SK-N-SH (cell line): Measurements from ENCODE around the gene PPP2R1B. TPM values are rescaled to one million over a fixed set of nuclear protein-coding genes. Genes with fewer than 3 reads are reported as not detected.
A peak's percentile ranks its signal among the peaks of the same experiment; 100 is the strongest.

ENCODE experiments used
- CTCF ChIA-PET: fragments of 300-600, 350-600 bp; formaldehyde crosslinking; extraction: SDS; loops from one replicate; lab custom pipeline; 2021; lab: Yijun Ruan, JAX
- POLR2A ChIA-PET: fragments of 350-600 bp; sonication (Branson Sonifier 250); formaldehyde crosslinking; extraction: SDS; loops from one replicate; lab custom pipeline; 2020; ENCODE audit warnings: antibody characterized with exemption, inconsistent platforms; lab: Yijun Ruan, JAX
- DNase-seq: peaks from one replicate; pipeline ENCODE4 v3.0.0; 2012
- H2AFZ ChIP-seq: fragments of 200-600 bp; sonication (generic); 2 replicates; pipeline ENCODE4 v1.8.1; 2016; ENCODE audit warnings: antibody characterized with exemption, mild to moderate bottlenecking, low read depth
- H3F3A ChIP-seq: fragments of 200-600 bp; sonication (generic); replicated peaks from 2 replicates; pipeline ENCODE3; 2016; ENCODE audit warnings: antibody characterized with exemption, mild to moderate bottlenecking; ENCODE audit not compliant: insufficient read depth
- H3K27ac ChIP-seq, 2 experiments: fragments of 200-500 bp in 1 of 2; fragments of 200-600 bp in 1 of 2; sonication (Bioruptor generic) in 1 of 2; sonication (generic), shearing (Covaris generic) in 1 of 2; 2 replicates each; pipeline versions ENCODE4 v1.5.1 to v1.6.1; 2014 to 2016; ENCODE audit warnings: low read depth in 2 of 2, inconsistent platforms in 1 of 2, low read length in 1 of 2, mild to moderate bottlenecking in 1 of 2, mixed read lengths in 1 of 2
- H3K27me3 ChIP-seq: fragments of 200-600 bp; sonication (generic), shearing (Covaris generic); 2 replicates; pipeline ENCODE4 v1.6.1; 2016; ENCODE audit warnings: mixed run types; ENCODE audit not compliant: insufficient read depth
- H3K36me3 ChIP-seq, 2 experiments: fragments of 200-500 bp in 1 of 2; fragments of 200-600 bp in 1 of 2; sonication (Bioruptor generic) in 1 of 2; sonication (generic) in 1 of 2; replicated peaks in 1 of 2; 2 replicates each; pipeline versions ENCODE3 to v1.5.1; 2014 to 2016; ENCODE audit warnings: low read length in 1 of 2, mild to moderate bottlenecking in 1 of 2; ENCODE audit not compliant: insufficient read depth in 2 of 2, control insufficient read depth in 1 of 2
- H3K4me1 ChIP-seq, 2 experiments: fragments of 200-500 bp in 1 of 2; fragments of 200-600 bp in 1 of 2; sonication (Bioruptor generic) in 1 of 2; sonication (generic), shearing (Covaris generic) in 1 of 2; 2 replicates each; pipeline versions ENCODE4 v1.5.1 to v1.6.1; 2014 to 2016; ENCODE audit warnings: low read depth in 1 of 2, low read length in 1 of 2, mixed run types in 1 of 2; ENCODE audit not compliant: insufficient read depth in 2 of 2, control insufficient read depth in 1 of 2
- H3K4me2 ChIP-seq: fragments of 200-600 bp; sonication (generic), shearing (Covaris generic); 2 replicates; pipeline ENCODE4 v1.6.1; 2017; ENCODE audit warnings: mixed run types
- H3K4me3 ChIP-seq, 2 experiments: fragments of 200-500 bp in 1 of 2; fragments of 200-600 bp in 1 of 2; sonication (Bioruptor generic) in 1 of 2; sonication (generic), shearing (Covaris generic) in 1 of 2; 2 replicates each; pipeline versions ENCODE4 v1.5.1 to v1.8.1; 2014 to 2016; ENCODE audit warnings: low read depth in 2 of 2, inconsistent platforms in 1 of 2, low read length in 1 of 2, mild to moderate bottlenecking in 1 of 2, mixed read lengths in 1 of 2, moderate library complexity in 1 of 2
- H3K79me2 ChIP-seq: fragments of 200-600 bp; sonication (generic); 2 replicates; pipeline ENCODE4 v1.8.1; 2017; ENCODE audit warnings: mild to moderate bottlenecking; ENCODE audit not compliant: insufficient read depth
- H3K9ac ChIP-seq: fragments of 200-600 bp; sonication (generic); 2 replicates; pipeline ENCODE4 v1.6.1; 2017; ENCODE audit warnings: mixed run types
- H3K9me2 ChIP-seq: fragments of 200-600 bp; sonication (generic); 2 replicates; pipeline ENCODE4 v1.6.1; 2017; ENCODE audit warnings: mixed run types
- H3K9me3 ChIP-seq: fragments of 200-600 bp; sonication (generic); 2 replicates; pipeline ENCODE4 v1.6.1; 2017; ENCODE audit warnings: mixed run types, mild to moderate bottlenecking, moderate library complexity
- H4K20me1 ChIP-seq: fragments of 200-600 bp; sonication (generic); 2 replicates; pipeline ENCODE4 v1.6.1; 2017; ENCODE audit warnings: mild to moderate bottlenecking, mixed run types; ENCODE audit not compliant: insufficient read depth
- CTCF ChIP-seq: fragments of 200-600 bp; sonication (generic); IDR thresholded peaks from 2 replicates; pipeline ENCODE4 v1.6.1; 2017; ENCODE audit warnings: antibody characterized with exemption, mild to moderate bottlenecking, moderate library complexity
- ELF1 ChIP-seq: IDR thresholded peaks from 2 replicates; pipeline ENCODE4 v1.4.0; 2012
- EP300 ChIP-seq, 2 experiments: IDR thresholded peaks; 2 replicates each; pipeline versions ENCODE4 v1.4.0 to v1.6.1; 2012; ENCODE audit warnings: borderline replicate concordance in 1 of 2, low read depth in 1 of 2, low read length in 1 of 2
- EZH2phosphoT487 ChIP-seq: fragments of 200-600 bp; sonication (generic); IDR thresholded peaks from 2 replicates; pipeline ENCODE4 v1.6.1; 2017; ENCODE audit warnings: low read depth, mixed run types, mild to moderate bottlenecking, antibody characterized with exemption, moderate library complexity, borderline replicate concordance
- FOSL2 ChIP-seq: IDR thresholded peaks from 2 replicates; pipeline ENCODE4 v1.4.0; 2012; ENCODE audit warnings: low read depth, mild to moderate bottlenecking, moderate library complexity, borderline replicate concordance
- IRF3 ChIP-seq: fragments of 150-350 bp; IDR thresholded peaks from 2 replicates; pipeline ENCODE4 v1.6.1; 2016; ENCODE audit warnings: mild to moderate bottlenecking, low read depth, low read length
- MAX ChIP-seq: IDR thresholded peaks from 2 replicates; pipeline ENCODE4 v1.4.0; 2012; ENCODE audit warnings: low read depth
- MEF2A ChIP-seq: IDR thresholded peaks from 2 replicates; pipeline ENCODE4 v1.4.0; 2012; ENCODE audit warnings: low read depth, borderline replicate concordance
- MXI1 ChIP-seq: IDR thresholded peaks from 2 replicates; pipeline ENCODE4 v1.6.1; 2012; ENCODE audit warnings: mild to moderate bottlenecking, low read depth, low read length, improper control_type of control experiment
- NFIC ChIP-seq: IDR thresholded peaks from 2 replicates; pipeline ENCODE4 v1.4.0; 2012; ENCODE audit warnings: borderline replicate concordance
- PBX3 ChIP-seq: IDR thresholded peaks from 2 replicates; pipeline ENCODE4; 2012
- RAD21 ChIP-seq: IDR thresholded peaks from 2 replicates; pipeline ENCODE4 v1.6.1; 2012; ENCODE audit warnings: mild to moderate bottlenecking, low read length
- RFX5 ChIP-seq: IDR thresholded peaks from 2 replicates; pipeline ENCODE4 v1.6.1; 2012; ENCODE audit warnings: mild to moderate bottlenecking, improper control_type of control experiment, low read length
- SIN3A ChIP-seq: IDR thresholded peaks from 2 replicates; pipeline ENCODE4 v1.6.1; 2012; ENCODE audit warnings: low read depth, mild to moderate bottlenecking, low read length, moderate library complexity, borderline replicate concordance
- SMC3 ChIP-seq: IDR thresholded peaks from 2 replicates; pipeline ENCODE4 v1.6.1; 2012; ENCODE audit warnings: low read depth, low read length, improper control_type of control experiment
- USF2 ChIP-seq: fragments of 150-350 bp; IDR thresholded peaks from 2 replicates; pipeline ENCODE4 v1.6.1; 2017; ENCODE audit warnings: antibody characterized with exemption, low read length, low read depth, borderline replicate concordance
- ZBTB33 ChIP-seq: IDR thresholded peaks from 2 replicates; pipeline ENCODE4 v1.4.0; 2012; ENCODE audit warnings: low read depth, borderline replicate concordance
- WGBS: methylation state at CpG from one replicate; pipeline ENCODE4 v1.1.6; 2017; ENCODE audit warnings: low lambda C conversion rate; 5-methylcytosine and 5-hydroxymethylcytosine counted together
- polyA plus RNA-seq, 3 experiments: library from polyadenylated mRNA; depleted of rRNA; stranded (reverse); fragments of >200 nt; gene quantifications; 2 replicates each; pipeline ENCODE4 v1.2.3, GENCODE V29; 2012

The PPP2R1B gene
- polyA plus RNA-seq, 1 of the 3 experiments (the other 2 are of a cell fraction): 25.9 TPM

- 87% methylated on average over 4 of the region's 4 CpGs for WGBS
- Histone ChIP-seq H3K9me2 (no peaks in the 10 kb centered on the region), H3K9me3 (no peaks in the 10 kb centered on the region), H3K79me2 (no peaks in the 10 kb centered on the region), H3K4me3 (peak overlapping the region in 1 of 2 experiments; percentile 16; a peak in 1 of 4 replicates), H3K4me2 (no peak overlapping the region), H3K9ac (no peak overlapping the region), H3K27ac (peak overlapping the region in 1 of 2 experiments; percentile 5; a peak in 1 of 4 replicates), H3K4me1 (peaks cover 5 to 7% of the 10 kb centered on the region in 2 experiments; a peak in 3 of 4 replicates), H2AFZ (no peak overlapping the region), H3F3A (peaks cover 16% of the 10 kb centered on the region), H3K36me3 (no peaks in the 10 kb centered on the region), H4K20me1 (no peaks in the 10 kb centered on the region), H3K27me3 (no peaks in the 10 kb centered on the region)
- ChIA-PET CTCF (interaction anchor here (0.6 to 12.5 kb wide), 57 partner anchors 9 to 1191 kb away, joined by 3 to 184 read pairs (median 5); partner anchors contain the start of genes PPP2R1B and SIK2), POLR2A (no interaction called here)
- peak; percentile 87; the same call in 1 of the 2 replicates for TF ChIP-seq SIN3A
- TF ChIP-seq IRF3: no peak
- peak; percentile 82 for TF ChIP-seq CTCF
- TF ChIP-seq RFX5: peak; percentile 31; the same call in 1 of the 2 replicates
- no peak for TF ChIP-seq NFIC
- TF ChIP-seq FOSL2: no peak
- no peak for TF ChIP-seq USF2
- no peak for TF ChIP-seq ZBTB33
- TF ChIP-seq SMC3: peak; percentile 97
- 0 out of 2 replicates have a peak, but pooled peaks have one; percentile 20 for TF ChIP-seq MAX
- no peak for TF ChIP-seq EP300 (IDR thresholded peaks at IDR 0.05; ENCODE audit: borderline replicate concordance in 1 of 2, low read depth in 1 of 2, low read length in 1 of 2)
- no peak for TF ChIP-seq ELF1
- 0 out of 2 replicates have a peak, but pooled peaks have one; percentile 17 for TF ChIP-seq PBX3
- no peak for TF ChIP-seq MEF2A
- TF ChIP-seq RAD21: peak; percentile 97
- peak; percentile 71 for TF ChIP-seq MXI1
- no peak for TF ChIP-seq EZH2phosphoT487
- DNase-seq: peak; percentile 60
Observed at GRCh38 chr11:111777094-111778046, 11.2 kb upstream of the PPP2R1B start.
